Smooth muscle cell (in vitro differentiated cells): Measurements from ENCODE around the gene TPM1. TPM values are rescaled to one million over a fixed set of nuclear protein-coding genes. Genes with fewer than 3 reads are reported as not detected.

Source experiments
- DNase-seq: peaks from one replicate; lab custom pipeline; 2025; ENCODE audit not compliant: unreplicated experiment; lab: John Stamatoyannopoulos, UW
- H2AFZ ChIP-seq: fragments of 200-600 bp; sonication (generic); 2 replicates; pipeline ENCODE4 v1.6.0; 2016; ENCODE audit warnings: antibody characterized with exemption, low read depth, mild to moderate bottlenecking
- H3F3A ChIP-seq: fragments of 200-600 bp; sonication (generic); 2 replicates; pipeline ENCODE4 v1.6.0; 2017; ENCODE audit warnings: antibody characterized with exemption, low read depth
- H3K27ac ChIP-seq: fragments of 200-600 bp; sonication (generic); 2 replicates; pipeline ENCODE4 v1.5.1; 2016; ENCODE audit warnings: low read depth, mild to moderate bottlenecking
- H3K27me3 ChIP-seq: fragments of 200-600 bp; sonication (generic); 2 replicates; pipeline ENCODE4 v1.6.1; 2016; ENCODE audit warnings: low read depth, mild to moderate bottlenecking
- H3K36me3 ChIP-seq: fragments of 200-600 bp; sonication (generic); 2 replicates; pipeline ENCODE4 v1.5.1; 2016; ENCODE audit warnings: low read depth
- H3K4me1 ChIP-seq: fragments of 200-600 bp; sonication (generic); 2 replicates; pipeline ENCODE4 v1.5.1; 2016; ENCODE audit warnings: low read depth
- H3K4me2 ChIP-seq: fragments of 200-600 bp; sonication (generic); 2 replicates; pipeline ENCODE4 v1.6.0; 2016; ENCODE audit warnings: mild to moderate bottlenecking
- H3K4me3 ChIP-seq: fragments of 200-600 bp; sonication (generic); 2 replicates; pipeline ENCODE4 v1.5.1; 2016; ENCODE audit warnings: mild to moderate bottlenecking
- H3K79me2 ChIP-seq: fragments of 200-600 bp; sonication (generic); 2 replicates; pipeline ENCODE4 v1.6.0; 2016; ENCODE audit warnings: low read depth, mild to moderate bottlenecking
- H3K9ac ChIP-seq: fragments of 200-600 bp; sonication (generic); 2 replicates; pipeline ENCODE4 v1.6.0; 2016; ENCODE audit warnings: low read depth
- H3K9me3 ChIP-seq: fragments of 200-600 bp; sonication (generic); replicated peaks from 2 replicates; pipeline ENCODE4 v1.5.1; 2016; ENCODE audit warnings: low read depth
- H4K20me1 ChIP-seq: fragments of 200-600 bp; sonication (generic); 2 replicates; pipeline ENCODE4 v1.6.0; 2016; ENCODE audit warnings: low read depth
- CTCF ChIP-seq: fragments of 200-600 bp; sonication (generic); IDR thresholded peaks from 2 replicates; pipeline ENCODE4 v1.5.1; 2017; ENCODE audit warnings: borderline replicate concordance, mild to moderate bottlenecking, antibody characterized with exemption; ENCODE audit not compliant: insufficient read depth, poor library complexity, severe bottlenecking
- WGBS: methylation state at CpG from one replicate; pipeline ENCODE4 v1.1.7; 2016; ENCODE audit warnings: low lambda C conversion rate; 5-methylcytosine and 5-hydroxymethylcytosine counted together
- polyA plus RNA-seq: library from polyadenylated mRNA; unstranded; fragments of >200 nt; fragmentation: Nextera tagmentation; extraction: Ambion mirVana; gene quantifications from 2 replicates; pipeline ENCODE4 v1.2.1, GENCODE V29; 2016
- total RNA-seq: library from RNA; depleted of rRNA; stranded (reverse); fragments of >200 nt; gene quantifications from 2 replicates; pipeline ENCODE4 v1.2.3, GENCODE V29; 2014

TPM1 gene
- total and polyA plus RNA-seq, 2 experiments from 2014 or later = 1,694 to 1,915 TPM

- Histone ChIP-seq H3K9me3 (no peaks in the 10 kb centered on the region), H3K36me3 (no peaks in the 10 kb centered on the region), H3K4me1 (peaks cover 21% of the 10 kb centered on the region), H3K4me2 (no peak overlapping the region), H3F3A (peaks cover 8% of the 10 kb centered on the region), H4K20me1 (no peaks in the 10 kb centered on the region), H3K4me3 (no peak overlapping the region), H2AFZ (no peak overlapping the region), H3K27ac (no peak overlapping the region), H3K79me2 (no peaks in the 10 kb centered on the region), H3K27me3 (no peaks in the 10 kb centered on the region), H3K9ac (no peak overlapping the region)
- no peak for DNase-seq
- WGBS = 90% methylated on average over 6 of the region's 6 CpGs
- no peak for TF ChIP-seq CTCF
These were observed 17.1 kb upstream of the TPM1 start for GRCh38 chr15:63025460-63025859.

GRCh38 chr15:63027646-63028045 is 14.9 kb upstream of the TPM1 start:
- H3K9me3 ChIP-seq = no peaks in the 10 kb centered on the region
- H3K36me3 ChIP-seq = no peaks in the 10 kb centered on the region
- DNase-seq = no peak
- H3K9ac ChIP-seq = no peak overlapping the region
- peaks cover 22% of the 10 kb centered on the region for H3K4me1 ChIP-seq
- no peak overlapping the region for H3K27ac ChIP-seq
- no peak overlapping the region for H3K4me3 ChIP-seq
- H2AFZ ChIP-seq = no peak overlapping the region
- H3K79me2 ChIP-seq = no peaks in the 10 kb centered on the region
- 97% methylated on average over 2 of the region's 2 CpGs for WGBS
- no peaks in the 10 kb centered on the region for H4K20me1 ChIP-seq
- no peaks in the 10 kb centered on the region for H3K27me3 ChIP-seq
- H3K4me2 ChIP-seq = no peak overlapping the region
- no peak for TF ChIP-seq CTCF
- peaks cover 4% of the 10 kb centered on the region for H3F3A ChIP-seq

- WGBS = 90% methylated on average over 5 of the region's 5 CpGs
These were observed 14.0 kb upstream of the TPM1 start for GRCh38 chr15:63028442-63029110.

More at GRCh38 chr15:63028442-63029110, 14.0 kb upstream of the TPM1 start:
- no peak overlapping the region for H3K4me3 ChIP-seq
- H3K9me3 ChIP-seq = no peaks in the 10 kb centered on the region
- H3K36me3 ChIP-seq = no peaks in the 10 kb centered on the region
- H3K4me2 ChIP-seq = no peak overlapping the region
- no peak overlapping the region for H3K27ac ChIP-seq
- TF ChIP-seq CTCF = no peak
- DNase-seq = no peak
- H3K79me2 ChIP-seq = no peaks in the 10 kb centered on the region
- no peaks in the 10 kb centered on the region for H3K27me3 ChIP-seq
- H3K9ac ChIP-seq = no peak overlapping the region
- H4K20me1 ChIP-seq = no peaks in the 10 kb centered on the region
- peaks cover 4% of the 10 kb centered on the region for H3F3A ChIP-seq
- no peak overlapping the region for H2AFZ ChIP-seq
- H3K4me1 ChIP-seq = peaks cover 16% of the 10 kb centered on the region
